HepG2 (cell line): ENCODE data around the gene GPS1. TPM values are rescaled to one million over a fixed set of nuclear protein-coding genes. Genes with fewer than 3 reads are reported as not detected.

ENCODE experiments used
- AKAP8 ChIP-seq: sonication (generic); formaldehyde crosslinking; IDR thresholded peaks from 2 replicates; pipeline ENCODE4 v1.5.1; 2020; ENCODE audit warnings: mild to moderate bottlenecking, missing genetic modification reagents
- ARNT ChIP-seq: fragments of 450-650 bp; IDR thresholded peaks from 2 replicates; pipeline ENCODE4 v1.6.1; 2017
- CCAR2 ChIP-seq: fragments of 200-400 bp; formaldehyde crosslinking; optimal IDR thresholded peaks from 2 replicates; pipeline ENCODE3; 2018; ENCODE audit warnings: low read depth, mild to moderate bottlenecking, low read length, moderate library complexity
- CREM ChIP-seq, 2 experiments: sonication (generic) in 1 of 2; formaldehyde crosslinking in 1 of 2; IDR thresholded peaks; 2 replicates each; pipeline versions ENCODE4 v1.4.0 to v1.6.1; 2016 to 2020; ENCODE audit warnings: antibody characterized with exemption in 1 of 2, mild to moderate bottlenecking in 1 of 2, missing genetic modification reagents in 1 of 2
- EHMT2 ChIP-seq: fragments of 200-600 bp; sonication (generic); IDR thresholded peaks from 2 replicates; pipeline ENCODE4 v1.7.0; 2017; ENCODE audit warnings: antibody characterized with exemption, low read depth, low read length, borderline replicate concordance
- FOXJ3 ChIP-seq: sonication (generic); formaldehyde crosslinking; IDR thresholded peaks from 2 replicates; pipeline ENCODE4 v1.4.0; 2020; ENCODE audit warnings: missing genetic modification reagents, mild to moderate bottlenecking, borderline replicate concordance
- HBP1 ChIP-seq: IDR thresholded peaks from 2 replicates; pipeline ENCODE4 v1.6.1; 2016; ENCODE audit warnings: low read depth, control low read depth
- HIVEP1 ChIP-seq: sonication (generic); formaldehyde crosslinking; IDR thresholded peaks from 2 replicates; pipeline ENCODE4 v1.4.0; 2020; ENCODE audit warnings: mild to moderate bottlenecking, missing genetic modification reagents
- HOXA3 ChIP-seq: sonication (generic); formaldehyde crosslinking; IDR thresholded peaks from 2 replicates; pipeline ENCODE4 v1.5.0; 2020; ENCODE audit warnings: missing genetic modification reagents
- KLF16 ChIP-seq, 2 experiments: sonication (generic) in 1 of 2; formaldehyde crosslinking in 1 of 2; IDR thresholded peaks; 2 replicates each; pipeline versions ENCODE4 v1.6.1 to v1.8.0; 2016 to 2023; ENCODE audit warnings: missing genetic modification reagents in 2 of 2, missing compliant biosample characterization in 1 of 2
- NFE2L2 ChIP-seq: fragments of 150-350 bp; IDR thresholded peaks from 2 replicates; pipeline ENCODE4 v1.6.1; 2014; ENCODE audit warnings: low read length
- RELA ChIP-seq: sonication (generic); formaldehyde crosslinking; IDR thresholded peaks from 2 replicates; pipeline ENCODE4 v1.4.0; 2020; ENCODE audit warnings: missing genetic modification reagents
- SALL1 ChIP-seq: sonication (generic); formaldehyde crosslinking; IDR thresholded peaks from 2 replicates; pipeline ENCODE4 v1.8.0; 2022; ENCODE audit warnings: mild to moderate bottlenecking, missing genetic modification reagents
- SP1 ChIP-seq, 2 experiments: fragments of 450-650 bp in 1 of 2; sonication (generic) in 1 of 2; formaldehyde crosslinking in 1 of 2; IDR thresholded peaks; 2 replicates each; pipeline versions ENCODE4 v1.4.0 to v1.6.1; 2016 to 2020; ENCODE audit warnings: missing genetic modification reagents in 1 of 2
- STAG1 ChIP-seq: sonication (generic); formaldehyde crosslinking; IDR thresholded peaks from 2 replicates; pipeline ENCODE4 v1.4.0; 2020; ENCODE audit warnings: missing genetic modification reagents
- ZBTB44 ChIP-seq: sonication (generic); formaldehyde crosslinking; IDR thresholded peaks from 2 replicates; pipeline ENCODE4 v1.4.0; 2020; ENCODE audit warnings: missing genetic modification reagents
- ZMYM3 ChIP-seq: sonication (generic); formaldehyde crosslinking; IDR thresholded peaks from 2 replicates; pipeline ENCODE4 v1.5.1; 2020; ENCODE audit warnings: mild to moderate bottlenecking, missing genetic modification reagents
- ZNF160 ChIP-seq: sonication (generic); formaldehyde crosslinking; IDR thresholded peaks from 2 replicates; pipeline ENCODE4 v1.8.0; 2022; ENCODE audit warnings: mild to moderate bottlenecking, inconsistent platforms, missing genetic modification reagents
- ZNF350 ChIP-seq: sonication (generic); formaldehyde crosslinking; IDR thresholded peaks from 2 replicates; pipeline ENCODE4 v1.4.0; 2020; ENCODE audit warnings: mild to moderate bottlenecking, low read depth, missing genetic modification reagents, borderline replicate concordance
- ZNF382 ChIP-seq: sonication (generic); formaldehyde crosslinking; IDR thresholded peaks from 2 replicates; pipeline ENCODE4 v1.5.0; 2020; ENCODE audit warnings: missing genetic modification reagents, mild to moderate bottlenecking, borderline replicate concordance
- ZNF44 ChIP-seq: sonication (generic); formaldehyde crosslinking; IDR thresholded peaks from 2 replicates; pipeline ENCODE4 v1.5.1; 2020; ENCODE audit warnings: mild to moderate bottlenecking, missing genetic modification reagents
- ZNF563 ChIP-seq: sonication (generic); formaldehyde crosslinking; IDR thresholded peaks from 2 replicates; pipeline ENCODE4 v1.8.0; 2022; ENCODE audit warnings: mild to moderate bottlenecking, moderate library complexity, missing genetic modification reagents
- ZNF576 ChIP-seq: sonication (generic); formaldehyde crosslinking; IDR thresholded peaks from 2 replicates; pipeline ENCODE4 v1.4.0; 2020; ENCODE audit warnings: mild to moderate bottlenecking, missing genetic modification reagents
- ZNF703 ChIP-seq: sonication (generic); formaldehyde crosslinking; IDR thresholded peaks from 2 replicates; pipeline ENCODE4 v1.5.1; 2020; ENCODE audit warnings: missing genetic modification reagents, mild to moderate bottlenecking, moderate library complexity, borderline replicate concordance
- ZNF792 ChIP-seq: IDR thresholded peaks from 2 replicates; pipeline ENCODE4 v1.6.1; 2016
- ZNF800 ChIP-seq: sonication (generic); formaldehyde crosslinking; IDR thresholded peaks from 2 replicates; pipeline ENCODE4 v1.4.0; 2020; ENCODE audit warnings: missing genetic modification reagents
- polyA plus RNA-seq, 8 experiments: library from polyadenylated mRNA; depleted of rRNA in 3 of 8; stranded (reverse) in 7 of 8; unstranded in 1 of 8; fragments of >200 nt; fragmentation: Illumina TruSeq in 4 of 8; extraction: Trizol in 4 of 8; gene quantifications; 2 replicates each; pipeline versions ENCODE4 v1.2.1 to v1.2.3, GENCODE V29; 2011 to 2016; ENCODE audit warnings: low read depth in 4 of 8, missing spikeins in 1 of 8, mixed read lengths in 1 of 8; ENCODE audit not compliant: insufficient read depth in 1 of 8
- total RNA-seq, 5 experiments: library from RNA; depleted of rRNA; stranded (reverse); fragments of >200 nt; fragmentation: Illumina TruSeq; extraction: Trizol; gene quantifications; 2 replicates each; pipeline ENCODE4 v1.2.3, GENCODE V29; 2016; ENCODE audit warnings: low read depth in 1 of 5

The GPS1 gene
- total and polyA plus RNA-seq, 2 of the 13 experiments (the other 11 are each of a cell fraction or from before 2014, with no cell fraction given) = 124 to 128 TPM

- TF ChIP-seq ZNF382 (CRISPR knock-in tag) = no peak
- TF ChIP-seq ZNF703 (CRISPR knock-in tag) = peak; percentile 52; the same call in 1 of the 2 replicates
- TF ChIP-seq HOXA3 (CRISPR knock-in tag) = 0 out of 2 replicates have a peak, but pooled peaks have one; percentile 12
- no peak for TF ChIP-seq FOXJ3
- TF ChIP-seq ZNF350 = no peak
- TF ChIP-seq ZMYM3 = no peak
- TF ChIP-seq CCAR2 = no peak
- no peak for TF ChIP-seq ZNF800 (CRISPR knock-in tag)
- 0 out of 2 replicates have a peak, but pooled peaks have one; percentile 5 for TF ChIP-seq ZNF160 (CRISPR knock-in tag)
- no peak for TF ChIP-seq CREM (IDR thresholded peaks at IDR 0.05)
- no peak for TF ChIP-seq CREM (CRISPR knock-in tag; IDR thresholded peaks at IDR 0.05)
- TF ChIP-seq ZBTB44 (CRISPR knock-in tag) = no peak
- TF ChIP-seq HBP1 (CRISPR knock-in tag) = no peak
- TF ChIP-seq ZNF576 (CRISPR knock-in tag) = no peak
- TF ChIP-seq KLF16 (CRISPR knock-in tag; IDR thresholded peaks at IDR 0.05) = peak in 1 of 2 experiments; percentile 51; a peak in 1 of 4 replicates
- no peak for TF ChIP-seq ZNF44 (CRISPR knock-in tag)
- TF ChIP-seq HIVEP1 (CRISPR knock-in tag) = no peak
- no peak for TF ChIP-seq SP1 (IDR thresholded peaks at IDR 0.05)
- no peak for TF ChIP-seq SP1 (CRISPR knock-in tag; IDR thresholded peaks at IDR 0.05)
- no peak; the same call in 1 of the 2 replicates for TF ChIP-seq SALL1 (CRISPR knock-in tag)
- no peak for TF ChIP-seq NFE2L2
- no peak for TF ChIP-seq EHMT2
- TF ChIP-seq ARNT = no peak
- TF ChIP-seq STAG1 (CRISPR knock-in tag) = no peak
- no peak for TF ChIP-seq ZNF792 (CRISPR knock-in tag)
- no peak for TF ChIP-seq AKAP8 (CRISPR knock-in tag)
- peak; percentile 2; the same call in 1 of the 2 replicates for TF ChIP-seq RELA
- peak; percentile 47; the same call in 1 of the 2 replicates for TF ChIP-seq ZNF563 (CRISPR knock-in tag)
These were observed 45.7 kb downstream of the GPS1 start (continued) for GRCh38 chr17:82097184-82097918.
